ENCODE measurements around the gene FDX2.

The FDX2 gene

GRCh38 chr19:10299545-10300458 is 16.0 kb downstream of the FDX2 start:
- peak; percentile 42 for DNase-seq

GRCh38 chr19:10295847-10296591 is 19.8 kb downstream of the FDX2 start:
- no peak for DNase-seq

DNA sequence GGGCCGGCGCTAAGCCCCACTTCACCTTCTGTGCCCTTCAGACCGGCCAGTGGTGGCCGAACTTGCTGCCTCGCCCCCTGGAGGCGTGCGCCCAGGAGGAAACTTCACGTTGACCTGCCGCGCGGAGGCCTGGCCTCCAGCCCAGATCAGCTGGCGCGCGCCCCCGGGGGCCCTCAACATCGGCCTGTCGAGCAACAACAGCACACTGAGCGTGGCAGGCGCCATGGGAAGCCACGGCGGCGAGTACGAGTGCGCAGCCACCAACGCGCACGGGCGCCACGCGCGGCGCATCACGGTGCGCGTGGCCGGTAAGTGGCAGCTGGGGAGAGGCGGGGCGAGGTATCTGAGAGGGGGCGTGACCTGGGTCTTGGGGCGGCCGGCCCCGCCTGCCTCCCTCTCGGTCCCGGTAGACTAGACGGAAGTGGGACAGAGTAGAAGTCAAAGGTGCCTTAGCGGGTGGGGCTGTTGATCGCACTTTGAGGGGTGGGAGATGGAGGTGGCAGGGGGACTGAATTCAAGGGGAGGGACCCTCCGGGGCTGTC is 20.4 kb downstream of the FDX2 start:
- no peak for DNase-seq

DNA sequence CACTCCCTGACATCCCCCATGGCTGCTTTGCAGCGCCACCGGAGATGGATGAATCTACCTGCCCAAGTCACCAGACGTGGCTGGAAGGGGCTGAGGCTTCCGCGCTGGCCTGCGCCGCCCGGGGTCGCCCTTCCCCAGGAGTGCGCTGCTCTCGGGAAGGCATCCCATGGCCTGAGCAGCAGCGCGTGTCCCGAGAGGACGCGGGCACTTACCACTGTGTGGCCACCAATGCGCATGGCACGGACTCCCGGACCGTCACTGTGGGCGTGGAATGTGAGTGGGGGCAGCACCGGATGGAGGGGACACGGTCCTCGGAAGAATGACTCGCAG is 21.5 kb downstream of the FDX2 start:
- DNase-seq: no peak

DNA sequence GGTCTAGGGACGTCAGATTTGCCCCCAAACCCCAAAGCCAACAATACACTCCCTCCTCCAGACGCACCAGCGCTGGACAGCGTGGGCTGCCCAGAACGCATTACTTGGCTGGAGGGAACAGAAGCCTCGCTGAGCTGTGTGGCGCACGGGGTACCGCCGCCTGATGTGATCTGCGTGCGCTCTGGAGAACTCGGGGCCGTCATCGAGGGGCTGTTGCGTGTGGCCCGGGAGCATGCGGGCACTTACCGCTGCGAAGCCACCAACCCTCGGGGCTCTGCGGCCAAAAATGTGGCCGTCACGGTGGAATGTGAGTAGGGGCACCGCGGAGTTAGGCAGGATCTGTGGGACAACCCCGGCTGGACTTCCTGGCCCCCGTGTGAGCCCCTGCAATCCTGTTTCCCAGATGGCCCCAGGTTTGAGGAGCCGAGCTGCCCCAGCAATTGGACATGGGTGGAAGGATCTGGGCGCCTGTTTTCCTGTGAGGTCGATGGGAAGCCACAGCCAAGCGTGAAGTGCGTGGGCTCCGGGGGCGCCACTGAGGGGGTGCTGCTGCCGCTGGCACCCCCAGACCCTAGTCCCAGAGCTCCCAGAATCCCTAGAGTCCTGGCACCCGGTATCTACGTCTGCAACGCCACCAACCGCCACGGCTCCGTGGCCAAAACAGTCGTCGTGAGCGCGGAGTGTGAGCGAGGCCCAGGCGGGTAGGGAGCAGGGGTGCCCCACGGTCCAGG is 22.0 kb downstream of the FDX2 start:
- DNase-seq: no peak

- DNase-seq: no peak
Measured at GRCh38 chr19:10292789-10293636, 22.8 kb downstream of the FDX2 start.

- DNase-seq: peak; percentile 73
Measured at GRCh38 chr19:10292206-10292788, 23.5 kb downstream of the FDX2 start.

- DNase-seq: no peak
Measured at GRCh38 chr19:10291554-10292205, 24.1 kb downstream of the FDX2 start.

DNA sequence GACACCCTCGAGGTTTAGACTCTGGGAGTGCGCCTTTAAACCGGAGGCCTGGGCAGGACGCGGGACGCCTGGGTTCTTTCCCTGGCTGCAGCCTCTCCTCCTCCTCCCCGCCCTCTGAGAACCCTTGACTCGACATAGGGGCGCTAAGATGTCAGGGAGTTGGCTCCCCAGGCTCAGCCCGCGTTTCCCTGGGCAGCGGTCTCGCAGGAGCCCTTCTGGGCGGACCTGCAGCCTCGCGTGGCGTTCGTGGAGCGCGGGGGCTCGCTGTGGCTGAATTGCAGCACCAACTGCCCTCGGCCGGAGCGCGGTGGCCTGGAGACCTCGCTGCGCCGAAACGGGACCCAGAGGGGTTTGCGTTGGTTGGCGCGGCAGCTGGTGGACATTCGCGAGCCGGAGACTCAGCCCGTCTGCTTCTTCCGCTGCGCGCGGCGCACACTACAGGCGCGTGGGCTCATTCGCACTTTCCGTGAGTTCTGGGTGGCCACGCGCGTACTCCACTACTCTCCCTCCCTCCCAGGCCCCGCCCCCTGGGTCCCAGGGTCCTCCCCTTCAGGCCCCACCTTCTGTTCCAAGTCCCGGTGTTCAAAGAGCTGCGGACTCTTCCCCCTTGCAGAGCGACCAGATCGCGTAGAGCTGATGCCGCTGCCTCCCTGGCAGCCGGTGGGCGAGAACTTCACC is 24.8 kb downstream of the FDX2 start:
- no peak for DNase-seq

- DNase-seq: no peak
Measured at GRCh38 chr19:10290357-10290875, 25.4 kb downstream of the FDX2 start.

DNA sequence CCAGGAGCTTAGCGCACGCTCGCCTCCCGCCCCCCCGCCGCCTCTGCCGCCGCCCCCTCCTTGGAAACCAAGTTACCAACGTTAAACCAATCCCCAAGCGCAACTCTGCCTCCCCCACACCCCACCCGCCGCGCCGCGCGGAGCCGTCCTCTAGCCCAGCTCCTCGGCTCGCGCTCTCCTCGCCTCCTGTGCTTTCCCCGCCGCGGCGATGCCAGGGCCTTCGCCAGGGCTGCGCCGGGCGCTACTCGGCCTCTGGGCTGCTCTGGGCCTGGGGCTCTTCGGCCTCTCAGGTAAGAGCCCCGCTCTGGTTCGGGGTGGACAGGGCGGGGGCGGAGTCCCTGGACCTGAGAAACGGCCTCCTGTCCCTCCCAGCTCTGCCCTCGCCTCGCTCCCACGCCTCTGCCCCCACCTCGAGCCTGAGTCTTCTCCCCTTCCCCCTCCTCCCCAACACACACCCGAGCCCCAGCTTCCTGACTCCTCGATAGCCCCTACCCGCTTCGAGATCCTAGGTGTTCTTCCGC is 25.9 kb downstream of the FDX2 start, which contains the start of gene ICAM5:
TSS of gene ICAM5 (plus strand) at position 117 of the 521 bp plus-strand sequence. CDS start at position 209, 92 bp downstream.
- no peak for DNase-seq

GRCh38 chr19:10289167-10289835 is 26.5 kb downstream of the FDX2 start:
- DNase-seq: peak; percentile 62

DNA sequence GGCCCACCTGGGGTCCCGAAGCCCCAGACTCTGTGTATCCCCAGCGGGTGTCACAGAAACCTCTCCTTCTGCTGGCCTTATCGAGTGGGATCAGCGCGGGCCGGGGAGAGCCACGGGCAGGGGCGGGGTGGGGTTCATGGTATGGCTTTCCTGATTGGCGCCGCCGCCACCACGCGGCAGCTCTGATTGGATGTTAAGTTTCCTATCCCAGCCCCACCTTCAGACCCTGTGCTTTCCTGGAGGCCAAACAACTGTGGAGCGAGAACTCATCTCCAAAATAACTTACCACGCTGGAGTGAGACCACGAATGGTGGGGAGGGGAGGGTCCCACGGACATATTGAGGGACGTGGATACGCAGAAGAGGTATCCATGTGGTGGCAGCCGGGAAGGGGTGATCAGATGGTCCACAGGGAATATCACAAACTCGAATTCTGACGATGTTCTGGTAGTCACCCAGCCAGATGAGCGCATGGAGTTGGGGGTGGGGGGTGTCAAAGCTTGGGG is 27.1 kb downstream of the FDX2 start:
- peak; percentile 60 for DNase-seq

GRCh38 chr19:10286803-10287737 is 28.7 kb downstream of the FDX2 start, which contains the start of gene ICAM4:
Gene ICAM4 (plus strand): TSS chr19:10286955. CDS start chr19:10287013, 58 bp downstream.
- no peak for DNase-seq

- no peak for DNase-seq
Measured at GRCh38 chr19:10285393-10285792, 30.4 kb downstream of the FDX2 start.

GRCh38 chr19:10284960-10285278 is 30.9 kb downstream of the FDX2 start:
- DNase-seq: no peak

GRCh38 chr19:10284065-10284959 is 31.5 kb downstream of the FDX2 start:
- DNase-seq: no peak

Measured in fibroblast of skin of right biceps (primary cell).